Fibroblast of lung (primary cell): ENCODE results near the gene KCNIP3. TPM values are rescaled to one million over a fixed set of nuclear protein-coding genes. Genes with fewer than 3 reads are reported as not detected.

Experiments used
- DNase-seq, 2 donors: peaks; one replicate each; pipeline versions ENCODE4 v3.0.0 to v3.0.0-alpha.2; 2010; ENCODE audit warnings: low read depth in 2 of 2
- H2AFZ ChIP-seq: 2 replicates; pipeline ENCODE4 v1.5.1; 2012; ENCODE audit warnings: low read length, control low read depth, inconsistent platforms
- H3K27ac ChIP-seq: 2 replicates; pipeline ENCODE4 v1.5.1; 2011; ENCODE audit warnings: low read length, control low read depth; ENCODE audit not compliant: insufficient read depth
- H3K27me3 ChIP-seq: 2 replicates; pipeline ENCODE4 v1.5.1; 2011; ENCODE audit warnings: mild to moderate bottlenecking, low read length; ENCODE audit not compliant: control insufficient read depth, insufficient read depth
- H3K36me3 ChIP-seq: 2 replicates; pipeline ENCODE4 v1.5.1; 2011; ENCODE audit warnings: low read length; ENCODE audit not compliant: control insufficient read depth, insufficient read depth
- H3K4me1 ChIP-seq: 2 replicates; pipeline ENCODE4 v1.5.1; 2011; ENCODE audit warnings: low read length; ENCODE audit not compliant: control insufficient read depth, insufficient read depth; ENCODE audit errors: extremely low read depth
- H3K4me2 ChIP-seq: 2 replicates; pipeline ENCODE4 v1.5.1; 2011; ENCODE audit warnings: low read length, control low read depth; ENCODE audit not compliant: insufficient read depth; ENCODE audit errors: extremely low read depth
- H3K4me3 ChIP-seq, 4 experiments: fragments of 200-600 bp in 1 of 4; sonication (generic) in 1 of 4; replicated peaks in 1 of 4; 2 replicates each; pipeline ENCODE4 v1.5.1; 2011 to 2016; ENCODE audit warnings: low read length in 4 of 4, low read depth in 3 of 4, mild to moderate bottlenecking in 3 of 4, control low read depth in 2 of 4, inconsistent platforms in 1 of 4, mixed read lengths in 1 of 4; ENCODE audit not compliant: insufficient read depth in 1 of 4; ENCODE audit errors: control extremely low read depth in 1 of 4
- H3K79me2 ChIP-seq: 2 replicates; pipeline ENCODE4 v1.5.1; 2012; ENCODE audit warnings: mild to moderate bottlenecking, low read length, inconsistent platforms; ENCODE audit not compliant: control insufficient read depth, insufficient read depth
- H3K9ac ChIP-seq: 2 replicates; pipeline ENCODE4 v1.5.1; 2011; ENCODE audit warnings: mild to moderate bottlenecking, low read length, control low read depth; ENCODE audit not compliant: insufficient read depth
- H3K9me3 ChIP-seq: 2 replicates; pipeline ENCODE4 v1.5.1; 2012; ENCODE audit warnings: low read depth, low read length; ENCODE audit not compliant: control insufficient read depth, insufficient read depth
- H4K20me1 ChIP-seq: 2 replicates; pipeline ENCODE4 v1.5.1; 2011; ENCODE audit warnings: low read length; ENCODE audit not compliant: control insufficient read depth, insufficient read depth; ENCODE audit errors: extremely low read depth
- CTCF ChIP-seq, 2 donors: IDR thresholded peaks in 1 of 2; conservative IDR thresholded peaks in 1 of 2; 1 replicate in 1 of 2; 2 replicates in 1 of 2; pipeline ENCODE4 v1.5.1; 2011 to 2012; ENCODE audit warnings: low read length in 2 of 2, control low read depth in 1 of 2, inconsistent platforms in 1 of 2, low read depth in 1 of 2, mild to moderate bottlenecking in 1 of 2
- EZH2 ChIP-seq: IDR thresholded peaks from 2 replicates; pipeline ENCODE4 v1.5.1; 2012; ENCODE audit warnings: low read length, control low read depth, mild to moderate bottlenecking; ENCODE audit errors: missing control alignments
- polyA plus RNA-seq, 2 donors: library from polyadenylated mRNA; depleted of rRNA in 1 of 2; stranded (reverse) in 1 of 2; unstranded in 1 of 2; fragments of >200 nt; gene quantifications; 2 replicates each; pipeline ENCODE4 v1.2.1, GENCODE V29; 2011 to 2012; ENCODE audit warnings: missing spikeins in 1 of 2
- total RNA-seq: library from RNA; depleted of rRNA; stranded (reverse); fragments of >200 nt; gene quantifications from 2 replicates; pipeline ENCODE4 v1.2.1, GENCODE V29; 2014

KCNIP3 gene
- total and polyA plus RNA-seq, 2 donors (not counting 1 experiment from before 2014, with no cell fraction given) = 0.32 to 1.7 TPM

GRCh38 chr2:95345563-95346230, 48.5 kb downstream of the KCNIP3 start:
- Histone ChIP-seq H2AFZ (peak overlapping the region; percentile 93), H3K9ac (peak overlapping the region; percentile 42), H3K9me3 (no peaks in the 10 kb centered on the region), H3K4me1 (no peaks in the 10 kb centered on the region), H3K4me3 (peak overlapping the region; percentile 62 to 73 (median 66)), H4K20me1 (no peaks in the 10 kb centered on the region), H3K27me3 (peaks cover 4% of the 10 kb centered on the region), H3K4me2 (peak overlapping the region; percentile 96), H3K27ac (no peak overlapping the region), H3K79me2 (no peaks in the 10 kb centered on the region), H3K36me3 (no peaks in the 10 kb centered on the region)
- TF ChIP-seq CTCF (conservative IDR thresholded peaks at IDR 0.05 in 1 of 2, IDR thresholded peaks at IDR 0.05 in 1 of 2; ENCODE audit: low read depth in 1 of 2, low read length in 2 of 2) (peak; percentile 75 to 85), EZH2 (no peak)
- DNase-seq = peak; percentile 79 to 84

GRCh38 chr2:95346231-95346737, 49.1 kb downstream of the KCNIP3 start:
- H3K4me2 ChIP-seq = peak overlapping the region; percentile 96
- no peaks in the 10 kb centered on the region for H4K20me1 ChIP-seq
- peaks cover 4% of the 10 kb centered on the region for H3K27me3 ChIP-seq
- H3K36me3 ChIP-seq = no peaks in the 10 kb centered on the region
- H3K4me1 ChIP-seq = no peaks in the 10 kb centered on the region
- no peak for TF ChIP-seq CTCF (conservative IDR thresholded peaks at IDR 0.05 in 1 of 2, IDR thresholded peaks at IDR 0.05 in 1 of 2; ENCODE audit: low read depth in 1 of 2, low read length in 2 of 2)
- TF ChIP-seq EZH2 = no peak
- H3K27ac ChIP-seq = no peak overlapping the region
- no peaks in the 10 kb centered on the region for H3K9me3 ChIP-seq
- no peak overlapping the region for H2AFZ ChIP-seq
- H3K79me2 ChIP-seq = no peaks in the 10 kb centered on the region
- peak; percentile 60 to 66 for DNase-seq
- H3K4me3 ChIP-seq = peak overlapping the region; percentile 62 to 73 (median 66)
- H3K9ac ChIP-seq = no peak overlapping the region

GRCh38 chr2:95346738-95347671, 49.9 kb downstream of the KCNIP3 start:
- H2AFZ ChIP-seq = peak overlapping the region; percentile 55
- no peaks in the 10 kb centered on the region for H3K9me3 ChIP-seq
- no peaks in the 10 kb centered on the region for H4K20me1 ChIP-seq
- H3K27ac ChIP-seq = no peak overlapping the region
- peaks cover 2% of the 10 kb centered on the region for H3K27me3 ChIP-seq
- TF ChIP-seq EZH2 (no peak), CTCF (conservative IDR thresholded peaks at IDR 0.05 in 1 of 2, IDR thresholded peaks at IDR 0.05 in 1 of 2; ENCODE audit: low read depth in 1 of 2, low read length in 2 of 2) (no peak)
- peak overlapping the region in 3 of 4 experiments; percentile 10 to 45 (median 44) for H3K4me3 ChIP-seq
- no peaks in the 10 kb centered on the region for H3K36me3 ChIP-seq
- H3K79me2 ChIP-seq = no peaks in the 10 kb centered on the region
- H3K4me1 ChIP-seq = no peaks in the 10 kb centered on the region
- no peak overlapping the region for H3K9ac ChIP-seq
- H3K4me2 ChIP-seq = peak overlapping the region; percentile 51
- DNase-seq = peak; percentile 18 to 29
